SU-DHL-6 (cell line): Measurements from ENCODE around the gene ZNF155.

ENCODE experiments used
- CTCF ChIP-seq: fragments of 200-600 bp; sonication (generic); IDR thresholded peaks from one replicate; pipeline ENCODE4 v1.5.1; 2017; ENCODE audit warnings: antibody characterized with exemption, mild to moderate bottlenecking, low read length, moderate library complexity; ENCODE audit not compliant: insufficient read depth, poor library complexity, severe bottlenecking
- EZH2phosphoT487 ChIP-seq: fragments of 200-600 bp; sonication (generic), shearing (Covaris generic); conservative IDR thresholded peaks from 2 replicates; pipeline ENCODE4 v1.6.1; 2018; ENCODE audit warnings: mild to moderate bottlenecking, antibody characterized with exemption, low read length, moderate library complexity, mixed read lengths

- no peak for TF ChIP-seq CTCF
- TF ChIP-seq EZH2phosphoT487, result no peak
Observed at GRCh38 chr19:43960411-43960810, 23.6 kb upstream of the ZNF155 start.
